Neural progenitor cell (in vitro differentiated cells): ENCODE data around the gene PTPRN2.

Source experiments
- EZH2phosphoT487 ChIP-seq: fragments of 200-600 bp; sonication (generic); IDR thresholded peaks from 2 replicates; pipeline ENCODE4 v1.6.1; 2017; ENCODE audit warnings: antibody characterized with exemption
- TF ChIP-seq, protein P1 (sequence below): fragments of 200-600 bp; sonication (generic); IDR thresholded peaks from 2 replicates; pipeline ENCODE4 v1.5.1; 2017; ENCODE audit warnings: antibody characterized with exemption, mild to moderate bottlenecking

DNA sequence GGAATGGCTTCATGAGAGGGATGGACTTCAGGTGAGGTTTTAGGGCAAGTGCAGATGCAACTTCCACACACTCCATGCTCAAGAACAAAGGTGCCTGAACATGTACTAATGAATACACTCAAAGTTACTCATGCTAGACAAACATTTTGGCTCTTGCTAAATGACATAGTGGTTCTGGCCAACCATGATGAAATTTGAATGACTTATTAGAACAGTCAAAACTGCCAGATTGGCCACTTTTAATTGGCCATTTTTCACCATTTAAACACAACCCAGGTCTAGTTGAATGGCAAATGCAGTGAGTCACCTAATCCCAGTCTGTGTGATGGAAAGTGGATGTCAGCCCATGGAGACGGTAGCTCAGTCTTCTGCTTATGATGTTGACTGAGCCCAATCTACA, 4.9 kb upstream of the PTPRN2 start:
- TF ChIP-seq, protein P1, sequence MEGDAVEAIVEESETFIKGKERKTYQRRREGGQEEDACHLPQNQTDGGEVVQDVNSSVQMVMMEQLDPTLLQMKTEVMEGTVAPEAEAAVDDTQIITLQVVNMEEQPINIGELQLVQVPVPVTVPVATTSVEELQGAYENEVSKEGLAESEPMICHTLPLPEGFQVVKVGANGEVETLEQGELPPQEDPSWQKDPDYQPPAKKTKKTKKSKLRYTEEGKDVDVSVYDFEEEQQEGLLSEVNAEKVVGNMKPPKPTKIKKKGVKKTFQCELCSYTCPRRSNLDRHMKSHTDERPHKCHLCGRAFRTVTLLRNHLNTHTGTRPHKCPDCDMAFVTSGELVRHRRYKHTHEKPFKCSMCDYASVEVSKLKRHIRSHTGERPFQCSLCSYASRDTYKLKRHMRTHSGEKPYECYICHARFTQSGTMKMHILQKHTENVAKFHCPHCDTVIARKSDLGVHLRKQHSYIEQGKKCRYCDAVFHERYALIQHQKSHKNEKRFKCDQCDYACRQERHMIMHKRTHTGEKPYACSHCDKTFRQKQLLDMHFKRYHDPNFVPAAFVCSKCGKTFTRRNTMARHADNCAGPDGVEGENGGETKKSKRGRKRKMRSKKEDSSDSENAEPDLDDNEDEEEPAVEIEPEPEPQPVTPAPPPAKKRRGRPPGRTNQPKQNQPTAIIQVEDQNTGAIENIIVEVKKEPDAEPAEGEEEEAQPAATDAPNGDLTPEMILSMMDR, result no peak
- TF ChIP-seq EZH2phosphoT487, result no peak
